HG02852 (cell line): ENCODE results near the gene CNTN4.
"Not testable (repeated sequence)": the region's sequence is repeated elsewhere in the genome, so short reads cannot be mapped to it uniquely, and the experiment has no call there.

Experiments used
- ATAC-seq: cut with Tn5 transposase; IDR thresholded peaks from one replicate; pipeline ENCODE4 v1.9.1; 2021; ENCODE audit warnings: mild to moderate bottlenecking, moderate library complexity; ENCODE audit not compliant: unreplicated experiment

The CNTN4 gene

GRCh38 chr3:2098398-2099027 lies at the start of gene CNTN4:
Gene CNTN4, plus strand, starts transcription at chr3:2098866.
- ATAC-seq: peak; percentile 52

- ATAC-seq: no peak
These were observed 37.3 kb upstream of the CNTN4 start for GRCh38 chr3:2061360-2061759.

GRCh38 chr3:2071531-2071930 lies 27.1 kb upstream of the CNTN4 start:
- no peak for ATAC-seq

- ATAC-seq: no peak
These were observed 19.8 kb upstream of the CNTN4 start for GRCh38 chr3:2078821-2079220.

- no peak for ATAC-seq
These were observed 15.7 kb upstream of the CNTN4 start for GRCh38 chr3:2082871-2083480.

- not testable (repeated sequence) for ATAC-seq
These were observed 15.1 kb upstream of the CNTN4 start for GRCh38 chr3:2083558-2083957.

- ATAC-seq: no peak
These were observed 8.4 kb upstream of the CNTN4 start for GRCh38 chr3:2090095-2090911.

GRCh38 chr3:2092758-2093157 lies 5.9 kb upstream of the CNTN4 start:
- ATAC-seq: no peak

GRCh38 chr3:2094941-2095340 lies 3.7 kb upstream of the CNTN4 start:
- no peak for ATAC-seq

- no peak for ATAC-seq
These were observed 2.5 kb upstream of the CNTN4 start for GRCh38 chr3:2096216-2096615.

- ATAC-seq: no peak
These were observed 950 bp upstream of the CNTN4 start for GRCh38 chr3:2097641-2098191.

GRCh38 chr3:2099028-2099671 lies 484 bp downstream of the CNTN4 start:
- no peak for ATAC-seq

GRCh38 chr3:2099779-2100191 lies 1.1 kb downstream of the CNTN4 start:
- ATAC-seq: no peak

- ATAC-seq: no peak
These were observed 7.8 kb downstream of the CNTN4 start for GRCh38 chr3:2106438-2106837.

GRCh38 chr3:2110597-2111117 lies 12.0 kb downstream of the CNTN4 start:
- ATAC-seq: no peak

- ATAC-seq: no peak
These were observed 16.1 kb downstream of the CNTN4 start for GRCh38 chr3:2114617-2115275.

- ATAC-seq: no peak
These were observed 32.1 kb downstream of the CNTN4 start for GRCh38 chr3:2130726-2131125.

- no peak for ATAC-seq
These were observed 34.5 kb downstream of the CNTN4 start for GRCh38 chr3:2133146-2133545.

- no peak for ATAC-seq
These were observed 39.0 kb downstream of the CNTN4 start for GRCh38 chr3:2137651-2138050.

- ATAC-seq: no peak
These were observed 42.8 kb downstream of the CNTN4 start for GRCh38 chr3:2141482-2141881.
